Upper lobe of right lung (tissue), 1 donor: ENCODE data around the gene PADI1. TPM values are rescaled to one million over a fixed set of nuclear protein-coding genes. Genes with fewer than 3 reads are reported as not detected.

Experiments
- ATAC-seq: fragments of 200-7000 bp; cut with Tn5 transposase; one replicate; pipeline ENCODE4 v1.9.1; 2020; ENCODE audit warnings: mild to moderate bottlenecking, moderate library complexity
- DNase-seq: peaks from one replicate; pipeline ENCODE4 v3.0.0-alpha.2; 2020
- H3K27ac ChIP-seq: fragments of 200-600 bp; one replicate; pipeline ENCODE4 v1.8.0; 2022
- H3K27me3 ChIP-seq: fragments of 200-600 bp; one replicate; pipeline ENCODE4 v1.8.0; 2022; ENCODE audit warnings: mild to moderate bottlenecking
- H3K36me3 ChIP-seq: fragments of 200-600 bp; one replicate; pipeline ENCODE4 v1.8.0; 2022
- H3K4me1 ChIP-seq: fragments of 200-600 bp; one replicate; pipeline ENCODE4 v1.8.0; 2022
- H3K4me3 ChIP-seq: fragments of 200-600 bp; one replicate; pipeline ENCODE4 v1.8.0; 2022; ENCODE audit warnings: mild to moderate bottlenecking
- H3K9me3 ChIP-seq: fragments of 200-600 bp; one replicate; pipeline ENCODE4 v1.8.0; 2022
- intact Hi-C: fragments of 100-400 bp; cut with DNase I; formaldehyde crosslinking; loops from one replicate; pipeline ENCODE4 v1.11.0; 2022
- total RNA-seq: library from RNA; stranded (reverse); fragmentation: NEBNext Ultra II Directional; extraction: Animal tissue kit (Norgen Biotek cat#: 25700); gene quantifications from one replicate; pipeline ENCODE4 v1.2.1, GENCODE V29; 2021
- TF ChIP-seq, protein P1 (sequence below): fragments of 200-600 bp; IDR thresholded peaks from one replicate; pipeline ENCODE4 v1.8.0; 2022; ENCODE audit warnings: antibody characterized with exemption
- donor health status: DM: no; HTN: yes; CAD: no; lungs with severe emphysema.

The PADI1 gene
- total RNA-seq, 1 donor from 2014 or later, result not detected

DNA sequence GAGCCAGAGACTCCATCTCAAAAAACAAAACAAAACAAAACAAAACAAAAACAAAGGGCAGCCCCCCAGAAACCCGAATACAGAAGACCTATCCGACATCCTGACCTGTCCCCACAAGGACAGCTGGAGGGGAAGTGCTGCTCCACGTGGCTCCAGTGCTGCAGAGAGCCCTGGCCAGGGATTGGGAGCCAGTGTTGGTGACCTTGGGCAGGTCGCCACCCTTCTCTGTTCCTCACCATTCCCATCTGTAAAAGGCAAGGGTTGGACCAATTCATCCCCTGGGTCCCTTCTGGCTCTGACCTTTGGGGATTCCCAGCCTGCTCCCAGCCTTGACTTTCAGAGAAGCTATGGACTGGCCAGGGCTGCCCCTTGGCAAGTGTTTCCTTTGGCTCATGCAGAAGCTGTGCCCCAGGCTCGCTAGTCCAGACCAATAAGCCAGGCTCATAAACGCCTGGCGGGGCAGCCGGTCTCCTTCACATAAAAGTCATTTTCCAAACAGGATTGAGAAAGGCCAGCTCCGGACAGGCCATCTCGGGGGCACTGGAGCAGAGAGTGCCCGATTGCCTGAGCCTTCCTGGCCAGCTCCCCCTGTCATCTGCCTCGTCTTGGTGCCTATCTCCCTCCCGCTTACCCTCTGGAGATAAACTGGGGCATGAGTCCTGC, 20.0 kb upstream of the PADI1 start:
- no peak for ATAC-seq
- H3K27me3 ChIP-seq, result peaks cover 6% of the 10 kb centered on the region
- intact Hi-C loops, result no loop called here
- no peaks in the 10 kb centered on the region for H3K36me3 ChIP-seq
- no peak overlapping the region for H3K27ac ChIP-seq
- DNase-seq, result no peak
- no peak overlapping the region for H3K4me3 ChIP-seq
- no peaks in the 10 kb centered on the region for H3K4me1 ChIP-seq
- TF ChIP-seq, protein P1, sequence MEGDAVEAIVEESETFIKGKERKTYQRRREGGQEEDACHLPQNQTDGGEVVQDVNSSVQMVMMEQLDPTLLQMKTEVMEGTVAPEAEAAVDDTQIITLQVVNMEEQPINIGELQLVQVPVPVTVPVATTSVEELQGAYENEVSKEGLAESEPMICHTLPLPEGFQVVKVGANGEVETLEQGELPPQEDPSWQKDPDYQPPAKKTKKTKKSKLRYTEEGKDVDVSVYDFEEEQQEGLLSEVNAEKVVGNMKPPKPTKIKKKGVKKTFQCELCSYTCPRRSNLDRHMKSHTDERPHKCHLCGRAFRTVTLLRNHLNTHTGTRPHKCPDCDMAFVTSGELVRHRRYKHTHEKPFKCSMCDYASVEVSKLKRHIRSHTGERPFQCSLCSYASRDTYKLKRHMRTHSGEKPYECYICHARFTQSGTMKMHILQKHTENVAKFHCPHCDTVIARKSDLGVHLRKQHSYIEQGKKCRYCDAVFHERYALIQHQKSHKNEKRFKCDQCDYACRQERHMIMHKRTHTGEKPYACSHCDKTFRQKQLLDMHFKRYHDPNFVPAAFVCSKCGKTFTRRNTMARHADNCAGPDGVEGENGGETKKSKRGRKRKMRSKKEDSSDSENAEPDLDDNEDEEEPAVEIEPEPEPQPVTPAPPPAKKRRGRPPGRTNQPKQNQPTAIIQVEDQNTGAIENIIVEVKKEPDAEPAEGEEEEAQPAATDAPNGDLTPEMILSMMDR, result no peak
- no peaks in the 10 kb centered on the region for H3K9me3 ChIP-seq

DNA sequence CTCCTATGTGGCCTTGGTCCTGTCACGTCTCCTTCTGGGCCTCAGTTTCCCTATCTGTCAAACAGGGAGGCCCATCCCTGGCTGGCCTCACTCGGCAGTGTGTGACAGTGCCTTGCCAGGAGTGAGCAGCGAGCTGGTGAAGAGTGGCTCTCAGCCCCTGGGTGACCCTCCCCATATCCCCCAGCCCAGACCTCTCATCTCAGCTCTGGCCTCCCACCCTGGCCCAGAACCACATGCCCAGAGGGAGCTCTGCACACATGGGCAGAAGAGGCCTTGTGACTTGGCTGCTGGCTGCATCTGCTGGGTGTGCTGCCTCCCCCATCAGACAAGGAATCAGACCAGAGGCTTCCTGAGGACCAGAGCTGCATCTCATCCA, 19.5 kb upstream of the PADI1 start:
- intact Hi-C loops, result no loop called here
- Histone ChIP-seq H3K27ac (no peak overlapping the region), H3K4me3 (no peak overlapping the region), H3K4me1 (no peaks in the 10 kb centered on the region), H3K27me3 (peaks cover 6% of the 10 kb centered on the region), H3K9me3 (no peaks in the 10 kb centered on the region), H3K36me3 (no peaks in the 10 kb centered on the region)
- TF ChIP-seq, protein P1, result no peak
- peak; percentile 10 for ATAC-seq
- DNase-seq, result no peak

DNA sequence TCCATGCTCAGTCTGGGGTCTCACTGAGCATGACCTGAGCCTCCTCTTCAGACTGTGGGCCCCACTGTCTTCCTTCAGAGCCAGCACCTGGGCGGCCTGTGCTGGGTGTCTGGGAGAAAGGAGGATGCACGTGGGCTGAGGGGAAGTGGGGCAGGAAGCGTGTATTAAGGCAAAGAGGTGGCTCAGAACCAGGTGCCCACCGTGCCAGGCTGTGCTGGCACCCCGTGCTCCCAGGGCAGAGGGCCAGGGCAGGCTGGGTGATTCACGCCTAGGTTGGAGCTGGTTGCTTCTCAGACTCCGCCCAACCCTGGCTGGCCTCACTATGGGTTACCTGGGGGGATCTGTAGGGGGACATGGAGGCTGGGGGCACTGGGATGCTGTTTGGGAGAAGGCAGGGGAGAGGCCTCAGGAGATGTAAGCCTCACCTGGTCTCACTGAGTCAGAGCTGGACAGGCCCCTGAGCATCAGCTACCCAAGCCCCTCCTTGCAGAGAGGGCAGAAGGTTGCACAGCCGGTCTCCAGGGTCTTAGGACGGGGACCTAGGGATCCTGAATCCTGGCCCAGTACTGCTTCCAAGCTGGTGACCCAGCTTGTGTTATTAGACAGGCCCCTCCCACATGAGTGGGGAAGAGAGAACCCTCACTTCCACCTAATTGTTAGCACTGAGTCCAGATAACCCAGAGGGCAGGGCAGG, 18.6 kb upstream of the PADI1 start:
- Histone ChIP-seq H3K4me1 (no peaks in the 10 kb centered on the region), H3K27me3 (peaks cover 6% of the 10 kb centered on the region), H3K36me3 (no peaks in the 10 kb centered on the region), H3K9me3 (no peaks in the 10 kb centered on the region), H3K4me3 (no peak overlapping the region), H3K27ac (no peak overlapping the region)
- intact Hi-C loops, result no loop called here
- TF ChIP-seq, protein P1, result no peak
- DNase-seq (no peak), ATAC-seq (no peak)

DNA sequence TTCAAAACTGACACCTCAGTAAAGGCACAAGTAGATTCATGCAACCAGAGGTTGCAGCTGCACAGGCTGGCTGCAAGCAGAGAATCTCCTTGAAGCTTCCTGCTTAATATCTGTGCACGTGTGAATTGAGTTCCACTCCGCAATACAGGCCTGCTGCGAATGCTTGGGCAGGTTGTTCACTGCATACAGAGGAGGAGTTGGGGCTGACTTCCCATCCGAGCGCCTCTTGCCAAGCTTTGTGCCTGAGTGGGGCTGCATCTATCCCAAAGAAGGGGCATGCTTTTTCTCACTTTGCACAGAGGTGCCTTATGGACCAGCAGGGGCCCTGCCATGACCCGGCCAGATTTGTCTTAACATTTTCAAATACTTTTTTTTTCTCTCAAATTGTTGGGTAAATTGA, 17.9 kb upstream of the PADI1 start:
- intact Hi-C loops, result no loop called here
- no peak overlapping the region for H3K4me3 ChIP-seq
- TF ChIP-seq, protein P1, result no peak
- ATAC-seq (no peak), DNase-seq (no peak)
- peaks cover 6% of the 10 kb centered on the region for H3K27me3 ChIP-seq
- no peak overlapping the region for H3K27ac ChIP-seq
- no peaks in the 10 kb centered on the region for H3K4me1 ChIP-seq
- no peaks in the 10 kb centered on the region for H3K9me3 ChIP-seq
- no peaks in the 10 kb centered on the region for H3K36me3 ChIP-seq

DNA sequence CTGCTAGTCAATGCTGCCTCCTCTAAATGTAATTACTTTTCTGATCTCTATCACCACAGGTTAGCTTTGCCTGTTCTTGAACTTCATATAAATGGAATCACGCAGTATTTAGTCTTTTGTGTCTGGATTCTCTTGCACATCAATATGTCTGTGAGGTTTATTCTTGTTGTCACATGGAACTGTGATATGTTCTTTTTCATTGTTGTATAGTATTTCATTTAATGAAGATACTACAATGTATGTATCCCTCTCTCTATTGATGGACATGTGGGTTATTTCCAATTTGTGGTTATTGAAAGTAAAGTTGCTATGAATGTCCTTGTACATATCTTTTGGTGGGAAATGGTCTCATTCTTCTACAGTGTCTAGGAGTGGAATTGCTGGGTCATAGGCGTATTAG, 16.7 kb upstream of the PADI1 start:
- no peak overlapping the region for H3K4me3 ChIP-seq
- ATAC-seq, result no peak
- no peaks in the 10 kb centered on the region for H3K4me1 ChIP-seq
- H3K36me3 ChIP-seq, result no peaks in the 10 kb centered on the region
- intact Hi-C loops, result no loop called here
- no peak overlapping the region for H3K27ac ChIP-seq
- H3K9me3 ChIP-seq, result no peaks in the 10 kb centered on the region
- H3K27me3 ChIP-seq, result no peaks in the 10 kb centered on the region
- no peak for DNase-seq
- TF ChIP-seq, protein P1, result no peak
